ENCODE results near the gene MAP4K5. TPM values are rescaled to one million over a fixed set of nuclear protein-coding genes. Genes with fewer than 3 reads are reported as not detected.

MAP4K5 gene
- total and polyA plus RNA-seq, 2 of the 13 experiments (the other 11 are each of a cell fraction or from before 2014, with no cell fraction given), result 12.7 to 23.9 TPM

- TF ChIP-seq ATF3 (CRISPR knock-in tag; IDR thresholded peaks at IDR 0.05), result no peak
- TF ChIP-seq CAMTA2 (CRISPR knock-in tag; IDR thresholded peaks at IDR 0.05; ENCODE audit: borderline replicate concordance), result no peak
- no peak for TF ChIP-seq ARNTL (CRISPR knock-in tag; IDR thresholded peaks at IDR 0.05)
- TF ChIP-seq GABPB1 (CRISPR knock-in tag; IDR thresholded peaks at IDR 0.05), result no peak
- TF ChIP-seq ZNF720 (CRISPR knock-in tag; IDR thresholded peaks at IDR 0.05), result no peak
- TF ChIP-seq ZFX (CRISPR knock-in tag; IDR thresholded peaks at IDR 0.05; ENCODE audit: low read depth), result no peak
- TF ChIP-seq SMC3 (IDR thresholded peaks at IDR 0.05; ENCODE audit: low read length), result no peak
- no peak for TF ChIP-seq HOXA9 (CRISPR knock-in tag; IDR thresholded peaks at IDR 0.05; ENCODE audit: borderline replicate concordance)
- no peak for TF ChIP-seq GZF1 (CRISPR knock-in tag; IDR thresholded peaks at IDR 0.05)
These were observed 2.0 kb downstream of the MAP4K5 start (continued) for GRCh38 chr14:50530358-50530757.

GRCh38 chr14:50529288-50530179 lies 2.8 kb downstream of the MAP4K5 start:
- DNase-seq (ENCODE audit: low spot score), result no peak
- Histone ChIP-seq H3K4me2 (ENCODE audit: low read depth, low read length) (peak overlapping the region; percentile 76), H3K27me3 (ENCODE audit: control insufficient read depth in 1 of 2, insufficient read depth in 2 of 2, low read length in 2 of 2) (no peaks in the 10 kb centered on the region; a peak in 1 of 5 replicates), H3K27ac (ENCODE audit: extremely low read length, insufficient read depth, low read length) (no peak overlapping the region), H3K36me3 (replicated peaks in 1 of 2; ENCODE audit: control insufficient read depth in 1 of 2, insufficient read depth in 2 of 2, low read length in 2 of 2) (no peaks in the 10 kb centered on the region; a peak in 1 of 5 replicates), H4K20me1 (ENCODE audit: insufficient read depth, low read length) (peaks cover 14% of the 10 kb centered on the region; the same call in 1 of the 2 replicates), H3K9me3 (ENCODE audit: low read length) (no peaks in the 10 kb centered on the region), H3K79me2 (ENCODE audit: insufficient read depth, low read length) (peaks cover 75% of the 10 kb centered on the region), H2AFZ (ENCODE audit: low read length) (no peak overlapping the region), H3K9ac (ENCODE audit: insufficient read depth, low read depth, low read length) (peak overlapping the region; percentile 90), H3K4me1 (ENCODE audit: insufficient read depth, low read length) (peaks cover 55% of the 10 kb centered on the region), H3K4me3 (replicated peaks in 1 of 3; ENCODE audit: insufficient read depth in 1 of 3, low read depth in 2 of 3, low read length in 3 of 3) (peak overlapping the region; percentile 1 to 90 (median 20); a peak in 2 of 6 replicates)
- intact Hi-C loops (cut with micrococcal nuclease; ENCODE audit: unreplicated experiment) (loop anchor here (5.0 kb wide), 4 partner anchors 52 to 667 kb away; partner anchors contain the start of gene SOS2), in situ Hi-C loops (cut with HindIII; ENCODE audit: extremely low pct_ligation_motif_present, low pct_unique_long_range_greater_than_20kb) (loop anchor here (5.0 to 25.0 kb wide), 2 partner anchors 207 to 667 kb away; partner anchors contain the start of gene NEMF)
- 84% methylated on average over 6 of the region's 6 CpGs for WGBS (ENCODE audit: low lambda C conversion rate)
- FAIRE-seq, result no peak
- ATAC-seq, result no peak
- BruUV-seq (replicated peaks), result no TSS peak
- ChIA-PET CTCF (ENCODE audit: low intra/inter-chr PET ratio, low total read pairs) (no interaction called here), POLR2A (no interaction called here)
- TF ChIP-seq ETV6 (CRISPR knock-in tag; conservative IDR thresholded peaks at IDR 0.05) (no peak), TGIF2 (CRISPR knock-in tag; IDR thresholded peaks at IDR 0.05) (no peak), SIN3A (IDR thresholded peaks at IDR 0.05; ENCODE audit: borderline replicate concordance, low read depth, low read length) (no peak), ZSCAN12 (CRISPR knock-in tag; IDR thresholded peaks at IDR 0.05) (no peak), HINFP (CRISPR knock-in tag; IDR thresholded peaks at IDR 0.05; ENCODE audit: low read depth) (no peak), ZC3H13 (CRISPR knock-in tag; IDR thresholded peaks at IDR 0.05) (no peak), ZNF224 (CRISPR knock-in tag; IDR thresholded peaks at IDR 0.05) (no peak), TFDP1 (CRISPR knock-in tag; IDR thresholded peaks at IDR 0.05; ENCODE audit: borderline replicate concordance) (no peak), CREBL2 (CRISPR knock-in tag; IDR thresholded peaks at IDR 0.05; ENCODE audit: borderline replicate concordance) (no peak), KDM2A (CRISPR knock-in tag; IDR thresholded peaks at IDR 0.05; ENCODE audit: borderline replicate concordance, low read depth) (no peak), JUNB (CRISPR knock-in tag; IDR thresholded peaks at IDR 0.05; ENCODE audit: borderline replicate concordance) (no peak), HCFC1 (IDR thresholded peaks at IDR 0.05; ENCODE audit: low read depth, low read length) (no peak)
